ENCODE results near the gene LMAN2.
"Not testable (repeated sequence)": the region's sequence is repeated elsewhere in the genome, so short reads cannot be mapped to it uniquely, and the experiment has no call there.

The LMAN2 gene

DNA sequence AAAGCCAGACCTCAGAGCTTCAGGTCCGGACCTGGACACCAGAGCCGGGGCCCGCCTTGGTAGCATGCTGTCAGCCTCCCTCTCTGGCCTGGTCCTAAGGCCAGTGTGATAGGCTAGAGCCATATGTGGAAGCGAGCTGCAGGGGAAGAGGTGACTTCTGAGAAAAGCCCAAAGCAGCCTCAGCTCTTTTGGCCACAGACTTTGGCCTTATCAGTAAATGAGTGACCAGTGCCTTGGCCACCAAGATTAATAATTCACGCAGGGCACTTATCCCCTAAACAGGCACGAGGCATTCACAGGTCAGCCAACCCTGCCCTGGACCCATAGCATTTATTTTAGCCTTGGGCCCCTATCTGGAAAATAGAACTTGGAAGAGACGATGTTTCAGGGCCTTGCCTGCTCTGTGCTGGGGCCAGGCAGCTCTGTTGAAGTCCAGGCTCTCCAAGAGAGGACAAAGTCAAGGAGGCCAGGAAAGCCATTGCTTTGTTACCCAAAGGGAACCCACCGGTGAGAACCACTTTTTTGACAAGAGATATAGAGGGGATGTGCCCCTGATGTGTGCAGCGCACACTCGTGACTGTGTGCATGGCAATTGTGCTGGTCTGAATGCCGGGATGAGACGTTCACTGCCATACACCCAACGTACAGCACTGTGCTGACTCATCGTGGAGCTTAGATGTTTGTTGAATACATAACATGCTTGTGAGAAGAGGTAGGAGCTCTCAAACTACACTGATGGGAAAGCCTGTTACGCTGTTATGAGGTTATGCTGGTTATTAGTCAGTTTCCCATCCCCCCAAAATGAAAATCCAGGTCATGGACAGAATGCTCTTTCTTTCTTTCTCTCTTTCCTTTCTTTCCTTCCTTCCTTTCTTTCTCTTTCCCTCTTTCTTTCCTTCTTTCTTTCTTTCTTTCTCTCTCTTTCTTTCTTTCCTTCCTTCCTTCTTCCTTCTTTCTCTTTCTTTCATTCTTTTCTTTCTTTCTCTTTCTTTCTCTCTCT lies 27.7 kb upstream of the LMAN2 start:
- TF ChIP-seq, protein P1, sequence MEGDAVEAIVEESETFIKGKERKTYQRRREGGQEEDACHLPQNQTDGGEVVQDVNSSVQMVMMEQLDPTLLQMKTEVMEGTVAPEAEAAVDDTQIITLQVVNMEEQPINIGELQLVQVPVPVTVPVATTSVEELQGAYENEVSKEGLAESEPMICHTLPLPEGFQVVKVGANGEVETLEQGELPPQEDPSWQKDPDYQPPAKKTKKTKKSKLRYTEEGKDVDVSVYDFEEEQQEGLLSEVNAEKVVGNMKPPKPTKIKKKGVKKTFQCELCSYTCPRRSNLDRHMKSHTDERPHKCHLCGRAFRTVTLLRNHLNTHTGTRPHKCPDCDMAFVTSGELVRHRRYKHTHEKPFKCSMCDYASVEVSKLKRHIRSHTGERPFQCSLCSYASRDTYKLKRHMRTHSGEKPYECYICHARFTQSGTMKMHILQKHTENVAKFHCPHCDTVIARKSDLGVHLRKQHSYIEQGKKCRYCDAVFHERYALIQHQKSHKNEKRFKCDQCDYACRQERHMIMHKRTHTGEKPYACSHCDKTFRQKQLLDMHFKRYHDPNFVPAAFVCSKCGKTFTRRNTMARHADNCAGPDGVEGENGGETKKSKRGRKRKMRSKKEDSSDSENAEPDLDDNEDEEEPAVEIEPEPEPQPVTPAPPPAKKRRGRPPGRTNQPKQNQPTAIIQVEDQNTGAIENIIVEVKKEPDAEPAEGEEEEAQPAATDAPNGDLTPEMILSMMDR (IDR thresholded peaks at IDR 0.05; ENCODE audit: borderline replicate concordance, insufficient read depth, low read depth, low read length): no peak
- no peak overlapping the region for H3K4me3 ChIP-seq (ENCODE audit: low read depth, low read length)

DNA sequence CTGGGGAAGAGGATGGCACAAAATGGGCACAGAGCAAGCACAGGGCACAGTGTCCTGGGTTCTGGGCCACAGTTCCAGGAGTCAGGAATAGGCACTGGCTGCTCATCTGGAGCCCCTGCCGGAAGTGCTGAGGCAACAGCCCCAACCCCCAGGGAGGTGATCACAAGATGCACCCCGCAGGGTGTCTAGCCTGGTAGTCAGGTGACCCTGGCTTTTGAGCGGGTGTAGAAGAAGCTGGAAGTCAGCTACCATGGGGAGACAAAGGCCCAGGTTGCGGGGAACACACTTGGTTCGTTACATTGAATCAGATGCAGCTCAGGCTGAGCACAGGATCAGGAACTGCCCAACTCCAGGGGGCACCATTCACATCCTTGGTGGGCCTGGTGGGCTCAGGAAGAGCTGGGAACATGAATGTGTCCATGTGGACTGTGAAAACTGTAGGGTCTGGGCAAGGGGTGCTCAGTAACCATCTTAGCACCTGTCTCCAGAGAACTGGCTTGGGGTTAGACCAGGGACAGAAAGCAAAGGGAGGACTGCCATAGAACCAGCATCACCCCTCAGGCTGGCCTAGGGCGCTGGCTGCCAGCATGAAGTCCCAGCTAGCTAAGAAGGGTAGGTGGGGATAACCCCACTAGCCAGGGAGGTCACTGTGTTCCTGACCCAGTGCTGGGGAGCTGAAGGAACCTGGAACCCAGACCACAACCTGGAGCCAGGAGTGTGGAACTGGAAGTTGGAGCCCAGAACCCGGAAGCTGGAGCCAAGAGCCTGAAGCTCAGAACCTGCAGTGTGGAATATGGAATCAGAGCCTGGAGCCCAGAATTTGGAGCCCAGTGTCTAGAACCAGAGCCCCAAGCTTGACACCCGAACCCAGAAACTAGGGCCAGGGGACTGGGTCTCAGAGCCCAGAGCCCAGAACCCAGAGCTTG lies 26.6 kb upstream of the LMAN2 start:
- TF ChIP-seq, protein P1 (IDR thresholded peaks at IDR 0.05; ENCODE audit: borderline replicate concordance, insufficient read depth, low read depth, low read length): no peak
- H3K4me3 ChIP-seq (ENCODE audit: low read depth, low read length): no peak overlapping the region

- TF ChIP-seq, protein P1 (IDR thresholded peaks at IDR 0.05; ENCODE audit: borderline replicate concordance, insufficient read depth, low read depth, low read length): no peak
- no peak overlapping the region for H3K4me3 ChIP-seq (ENCODE audit: low read depth, low read length)
Observed at GRCh38 chr5:177376107-177376506, 24.6 kb upstream of the LMAN2 start.

DNA sequence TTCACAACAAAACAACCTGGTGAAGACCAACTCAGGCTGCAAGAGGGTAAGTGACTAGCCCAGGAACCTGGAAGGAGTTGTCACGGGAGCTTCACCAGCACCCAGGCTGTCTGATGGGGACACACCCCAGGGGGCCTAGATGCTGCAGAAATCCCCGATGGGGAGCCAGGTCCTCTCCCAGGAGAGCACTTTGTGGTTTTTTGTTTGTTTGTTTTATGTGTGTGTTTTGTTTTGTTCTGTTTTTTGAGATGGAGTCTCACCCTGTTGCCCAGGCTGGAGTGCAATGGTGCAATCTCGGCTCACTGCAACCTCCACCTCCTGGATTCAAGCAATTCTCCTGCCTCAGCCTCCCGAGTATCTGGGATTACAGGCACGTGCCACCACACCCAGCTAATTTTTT lies 24.0 kb upstream of the LMAN2 start:
- H3K4me3 ChIP-seq (ENCODE audit: low read depth, low read length): not testable (repeated sequence)

DNA sequence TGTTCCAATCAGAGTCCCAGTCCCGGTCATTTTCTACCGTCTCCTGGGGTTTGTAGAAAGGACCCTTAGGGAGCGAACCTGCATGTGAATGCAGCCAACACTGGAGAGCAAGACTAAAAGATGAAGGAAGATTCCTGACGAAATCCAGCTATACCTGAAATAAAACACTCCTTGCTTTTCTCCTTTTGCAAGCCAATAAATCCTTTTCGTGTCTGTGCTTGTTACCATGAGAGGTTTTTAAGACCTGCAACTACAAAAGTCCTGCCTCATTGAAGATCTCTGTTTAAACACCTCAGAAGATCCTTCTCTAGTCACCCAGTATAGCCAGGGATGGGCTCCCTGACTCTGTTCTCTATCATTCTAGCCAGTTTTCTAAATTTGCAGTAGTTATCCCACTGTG lies 22.7 kb upstream of the LMAN2 start:
- TF ChIP-seq, protein P1 (IDR thresholded peaks at IDR 0.05; ENCODE audit: borderline replicate concordance, insufficient read depth, low read depth, low read length): no peak
- H3K4me3 ChIP-seq (ENCODE audit: low read depth, low read length): no peak overlapping the region

- TF ChIP-seq, protein P1 (IDR thresholded peaks at IDR 0.05; ENCODE audit: borderline replicate concordance, insufficient read depth, low read depth, low read length): no peak
- no peak overlapping the region for H3K4me3 ChIP-seq (ENCODE audit: low read depth, low read length)
Observed at GRCh38 chr5:177373806-177374205, 22.3 kb upstream of the LMAN2 start.

GRCh38 chr5:177372910-177373309 lies 21.4 kb upstream of the LMAN2 start:
- TF ChIP-seq, protein P1 (IDR thresholded peaks at IDR 0.05; ENCODE audit: borderline replicate concordance, insufficient read depth, low read depth, low read length): no peak
- no peak overlapping the region for H3K4me3 ChIP-seq (ENCODE audit: low read depth, low read length)

Data from GM12875 (cell line).